NCI-H345 (cell line): ENCODE data around the gene LYPD6B.
A peak's percentile ranks its signal among the peaks of the same experiment; 100 is the strongest.

Experiments used
- DNase-seq: peaks from one replicate; lab custom pipeline; 2025; lab: John Stamatoyannopoulos, UW

LYPD6B gene

GRCh38 chr2:149012545-149012944, 26.0 kb upstream of the LYPD6B start:
- no peak for DNase-seq

- no peak for DNase-seq
These were observed 23.0 kb upstream of the LYPD6B start for GRCh38 chr2:149015501-149015900.

GRCh38 chr2:149015926-149016563, 22.5 kb upstream of the LYPD6B start:
- no peak for DNase-seq

GRCh38 chr2:149017116-149017985, 21.1 kb upstream of the LYPD6B start:
- DNase-seq, result peak; percentile 84

- no peak for DNase-seq
These were observed 19.5 kb upstream of the LYPD6B start for GRCh38 chr2:149018981-149019380.

GRCh38 chr2:149019768-149020167, 18.7 kb upstream of the LYPD6B start:
- DNase-seq, result no peak

- DNase-seq, result no peak
These were observed 18.1 kb upstream of the LYPD6B start for GRCh38 chr2:149020432-149020851.

GRCh38 chr2:149021271-149021719, 17.2 kb upstream of the LYPD6B start:
- no peak for DNase-seq

GRCh38 chr2:149021761-149022160, 16.7 kb upstream of the LYPD6B start:
- DNase-seq, result no peak

- DNase-seq, result no peak
These were observed 15.4 kb upstream of the LYPD6B start for GRCh38 chr2:149023091-149023490.

- no peak for DNase-seq
These were observed 10.8 kb upstream of the LYPD6B start for GRCh38 chr2:149027590-149028250.

- no peak for DNase-seq
These were observed 10.1 kb upstream of the LYPD6B start for GRCh38 chr2:149028377-149028776.

GRCh38 chr2:149028891-149029290, 9.6 kb upstream of the LYPD6B start:
- DNase-seq, result no peak

- no peak for DNase-seq
These were observed 9.1 kb upstream of the LYPD6B start for GRCh38 chr2:149029307-149029965.

- DNase-seq, result no peak
These were observed 7.1 kb upstream of the LYPD6B start for GRCh38 chr2:149031396-149031795.

GRCh38 chr2:149033716-149034115, 4.8 kb upstream of the LYPD6B start:
- DNase-seq, result peak; percentile 82

- no peak for DNase-seq
These were observed 4.1 kb upstream of the LYPD6B start for GRCh38 chr2:149034406-149034805.

GRCh38 chr2:149036507-149037293, 1.8 kb upstream of the LYPD6B start:
- DNase-seq, result no peak

GRCh38 chr2:149037851-149038250, 648 bp upstream of the LYPD6B start:
- DNase-seq, result peak; percentile 31

GRCh38 chr2:149039213-149039724, 770 bp downstream of the LYPD6B start:
- DNase-seq, result no peak

GRCh38 chr2:149040451-149040850, 2.0 kb downstream of the LYPD6B start:
- peak; percentile 20 for DNase-seq
